ENCODE measurements around the gene MPST.

Gene MPST

GRCh38 chr22:37044634-37045625 is 25.4 kb downstream of the MPST start:
- Mint-ChIP-seq H3K27ac (no peak overlapping the region), H3K4me1 (peaks cover 16% of the 10 kb centered on the region), H3K4me3 (no peak overlapping the region), H3K36me3 (no peaks in the 10 kb centered on the region), H3K9me3 (no peaks in the 10 kb centered on the region)
- no peak for DNase-seq (ENCODE audit: low spot score in 2 of 2)
- peak; percentile 76 for ATAC-seq

GRCh38 chr22:37045958-37046357 is 26.4 kb downstream of the MPST start:
- H3K9me3 Mint-ChIP-seq = no peaks in the 10 kb centered on the region
- peaks cover 11% of the 10 kb centered on the region for H3K4me1 Mint-ChIP-seq
- H3K4me3 Mint-ChIP-seq = no peak overlapping the region
- H3K27ac Mint-ChIP-seq = no peak overlapping the region
- DNase-seq (ENCODE audit: low spot score in 2 of 2) = no peak
- no peak for ATAC-seq
- H3K36me3 Mint-ChIP-seq = no peaks in the 10 kb centered on the region

- H3K4me1 Mint-ChIP-seq = peaks cover 10% of the 10 kb centered on the region
- H3K36me3 Mint-ChIP-seq = no peaks in the 10 kb centered on the region
- no peak overlapping the region for H3K27ac Mint-ChIP-seq
- no peak for ATAC-seq
- DNase-seq (ENCODE audit: low spot score in 2 of 2) = no peak
- H3K4me3 Mint-ChIP-seq = no peak overlapping the region
- no peaks in the 10 kb centered on the region for H3K9me3 Mint-ChIP-seq
Observed at GRCh38 chr22:37046589-37046988, 27.0 kb downstream of the MPST start.

GRCh38 chr22:37047006-37047405 is 27.5 kb downstream of the MPST start:
- Mint-ChIP-seq H3K27ac (no peak overlapping the region), H3K4me3 (no peak overlapping the region), H3K36me3 (no peaks in the 10 kb centered on the region), H3K4me1 (peaks cover 11% of the 10 kb centered on the region), H3K9me3 (no peaks in the 10 kb centered on the region)
- DNase-seq (ENCODE audit: low spot score in 2 of 2) (no peak), ATAC-seq (no peak)

GRCh38 chr22:37048133-37048532 is 28.6 kb downstream of the MPST start:
- Mint-ChIP-seq H3K9me3 (no peaks in the 10 kb centered on the region), H3K4me1 (peaks cover 22% of the 10 kb centered on the region), H3K4me3 (no peak overlapping the region), H3K36me3 (no peaks in the 10 kb centered on the region), H3K27ac (no peak overlapping the region)
- DNase-seq (ENCODE audit: low spot score in 2 of 2) (no peak), ATAC-seq (no peak)

DNA sequence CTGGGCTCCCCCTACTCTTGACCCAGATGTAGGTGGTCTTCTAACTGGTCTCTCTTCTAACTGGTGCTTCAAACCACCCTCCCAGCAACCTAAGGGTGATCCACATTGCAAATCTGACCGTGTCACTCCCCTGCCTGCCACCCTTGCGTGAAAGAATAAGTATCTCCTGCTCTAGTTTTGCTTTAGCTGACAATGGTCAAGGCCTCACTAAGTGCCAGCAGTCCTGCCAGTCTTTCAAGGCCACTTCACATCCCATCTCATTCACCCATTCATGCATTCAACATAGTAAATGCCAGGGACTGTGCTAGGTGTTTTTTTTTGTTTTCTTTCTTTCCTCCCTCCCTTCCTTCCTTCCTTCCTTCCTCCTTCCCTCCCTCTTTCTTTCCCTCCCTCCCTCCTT is 29.7 kb downstream of the MPST start:
- H3K9me3 Mint-ChIP-seq = no peaks in the 10 kb centered on the region
- H3K36me3 Mint-ChIP-seq = peaks cover 5% of the 10 kb centered on the region
- ATAC-seq = no peak
- DNase-seq (ENCODE audit: low spot score in 2 of 2) = no peak
- H3K4me3 Mint-ChIP-seq = no peak overlapping the region
- no peak overlapping the region for H3K27ac Mint-ChIP-seq
- H3K4me1 Mint-ChIP-seq = peaks cover 32% of the 10 kb centered on the region

DNA sequence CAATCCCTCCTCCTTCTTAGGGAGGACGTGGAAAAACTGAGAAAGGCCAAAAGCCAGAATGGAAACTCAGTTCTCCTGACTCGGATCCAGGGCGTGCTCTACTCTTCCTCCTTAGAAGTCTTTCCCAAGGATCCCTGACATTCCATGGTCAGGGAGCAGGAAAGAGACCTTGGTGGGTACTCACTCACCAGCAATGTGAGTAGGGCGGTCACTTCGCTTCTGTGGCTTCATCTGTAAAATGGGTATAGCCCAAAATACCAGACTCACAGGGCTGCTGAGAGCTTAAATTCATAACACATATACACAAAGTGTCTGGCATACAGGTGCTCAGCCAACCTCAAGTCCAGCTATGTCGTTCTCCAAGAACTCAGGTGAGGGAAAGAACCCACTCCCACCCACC is 31.4 kb downstream of the MPST start:
- Mint-ChIP-seq H3K4me3 (peak overlapping the region; percentile 77), H3K9me3 (no peaks in the 10 kb centered on the region), H3K36me3 (peaks cover 16% of the 10 kb centered on the region), H3K27ac (no peak overlapping the region), H3K4me1 (peaks cover 22% of the 10 kb centered on the region)
- DNase-seq (ENCODE audit: low spot score in 2 of 2) = no peak
- ATAC-seq = no peak

GRCh38 chr22:37051391-37052385 is 32.1 kb downstream of the MPST start, which contains the start of gene KCTD17:
TSS of gene KCTD17 (plus strand) at chr22:37051742. CDS start at chr22:37051761, 19 bp downstream.
- DNase-seq (ENCODE audit: low spot score in 2 of 2) = peak; percentile 74 to 84
- peak; percentile 99 for ATAC-seq
- H3K4me1 Mint-ChIP-seq = peaks cover 22% of the 10 kb centered on the region
- peak within 1 kb of the TSS; percentile 71 for H3K27ac Mint-ChIP-seq
- peak within 1 kb of the TSS; percentile 77 for H3K4me3 Mint-ChIP-seq
- H3K36me3 Mint-ChIP-seq = peaks cover 24% of the 10 kb centered on the region
- H3K9me3 Mint-ChIP-seq = no peaks in the 10 kb centered on the region

GRCh38 chr22:37052386-37053309 is 33.1 kb downstream of the MPST start:
- ATAC-seq (no peak), DNase-seq (ENCODE audit: low spot score in 2 of 2) (no peak)
- H3K27ac Mint-ChIP-seq = peak overlapping the region; percentile 71
- H3K36me3 Mint-ChIP-seq = peaks cover 33% of the 10 kb centered on the region
- peaks cover 28% of the 10 kb centered on the region for H3K4me1 Mint-ChIP-seq
- H3K4me3 Mint-ChIP-seq = peak overlapping the region; percentile 77
- no peaks in the 10 kb centered on the region for H3K9me3 Mint-ChIP-seq

GRCh38 chr22:37053310-37054055 is 33.9 kb downstream of the MPST start:
- peaks cover 28% of the 10 kb centered on the region for H3K4me1 Mint-ChIP-seq

GRCh38 chr22:37054056-37054395 is 34.5 kb downstream of the MPST start:
- DNase-seq (ENCODE audit: low spot score in 2 of 2) = no peak
- Mint-ChIP-seq H3K4me1 (peaks cover 28% of the 10 kb centered on the region), H3K27ac (no peak overlapping the region), H3K9me3 (no peaks in the 10 kb centered on the region), H3K36me3 (peaks cover 47% of the 10 kb centered on the region), H3K4me3 (peak overlapping the region; percentile 77)
- ATAC-seq = no peak

More at GRCh38 chr22:37053310-37054055, 33.9 kb downstream of the MPST start:
- H3K36me3 Mint-ChIP-seq = peaks cover 42% of the 10 kb centered on the region
- peak overlapping the region; percentile 77 for H3K4me3 Mint-ChIP-seq
- no peak for DNase-seq (ENCODE audit: low spot score in 2 of 2)
- H3K9me3 Mint-ChIP-seq = no peaks in the 10 kb centered on the region
- no peak for ATAC-seq
- H3K27ac Mint-ChIP-seq = peak overlapping the region; percentile 63

- DNase-seq (ENCODE audit: low spot score in 2 of 2) = no peak
- Mint-ChIP-seq H3K4me3 (no peak overlapping the region), H3K36me3 (peaks cover 55% of the 10 kb centered on the region), H3K27ac (no peak overlapping the region), H3K4me1 (peaks cover 30% of the 10 kb centered on the region), H3K9me3 (no peaks in the 10 kb centered on the region)
- ATAC-seq = no peak
Observed at GRCh38 chr22:37054600-37055365, 35.2 kb downstream of the MPST start.

DNA sequence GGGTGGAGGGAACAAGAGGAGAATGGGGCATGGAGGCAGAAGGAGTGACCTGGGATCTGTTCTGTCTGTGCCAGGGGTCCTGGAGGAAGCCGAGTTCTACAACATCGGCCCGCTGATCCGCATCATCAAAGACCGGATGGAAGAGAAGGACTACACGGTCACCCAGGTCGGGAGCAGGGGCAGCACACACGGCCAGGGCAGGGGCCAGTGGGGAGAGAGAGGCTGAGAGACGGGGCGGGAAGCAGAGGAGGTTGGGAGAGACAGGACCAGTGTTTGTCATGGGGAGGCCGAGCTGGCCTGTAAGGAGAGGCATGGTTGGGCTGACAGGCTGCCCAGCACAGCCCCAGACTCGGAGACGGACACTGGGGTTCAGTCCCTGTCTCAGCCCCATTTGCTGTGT is 36.7 kb downstream of the MPST start:
- peaks cover 69% of the 10 kb centered on the region for H3K36me3 Mint-ChIP-seq
- H3K4me1 Mint-ChIP-seq = peaks cover 44% of the 10 kb centered on the region

More for the DNA sequence above, 36.7 kb downstream of the MPST start:
- DNase-seq (ENCODE audit: low spot score in 2 of 2) (no peak), ATAC-seq (no peak)
- peak overlapping the region; percentile 58 for H3K27ac Mint-ChIP-seq
- H3K9me3 Mint-ChIP-seq = no peaks in the 10 kb centered on the region
- no peak overlapping the region for H3K4me3 Mint-ChIP-seq

All from stimulated activated effector memory CD8-positive, alpha-beta T cell treated with anti-CD3 and anti-CD28 coated beads, Interleukin-12 subunit alpha, Interleukin-12 subunit beta, amount 100 ng/mL, for 72 hours (primary cell).